Fibroblast of lung (primary cell): Measurements from ENCODE around the gene SNX30. TPM values are rescaled to one million over a fixed set of nuclear protein-coding genes. Genes with fewer than 3 reads are reported as not detected.

Source experiments
- DNase-seq, 2 donors: peaks; one replicate each; pipeline versions ENCODE4 v3.0.0 to v3.0.0-alpha.2; 2010; ENCODE audit warnings: low read depth in 2 of 2
- H2AFZ ChIP-seq: 2 replicates; pipeline ENCODE4 v1.5.1; 2012; ENCODE audit warnings: low read length, control low read depth, inconsistent platforms
- H3K27ac ChIP-seq: 2 replicates; pipeline ENCODE4 v1.5.1; 2011; ENCODE audit warnings: low read length, control low read depth; ENCODE audit not compliant: insufficient read depth
- H3K27me3 ChIP-seq: 2 replicates; pipeline ENCODE4 v1.5.1; 2011; ENCODE audit warnings: mild to moderate bottlenecking, low read length; ENCODE audit not compliant: control insufficient read depth, insufficient read depth
- H3K36me3 ChIP-seq: 2 replicates; pipeline ENCODE4 v1.5.1; 2011; ENCODE audit warnings: low read length; ENCODE audit not compliant: control insufficient read depth, insufficient read depth
- H3K4me1 ChIP-seq: 2 replicates; pipeline ENCODE4 v1.5.1; 2011; ENCODE audit warnings: low read length; ENCODE audit not compliant: control insufficient read depth, insufficient read depth; ENCODE audit errors: extremely low read depth
- H3K4me2 ChIP-seq: 2 replicates; pipeline ENCODE4 v1.5.1; 2011; ENCODE audit warnings: low read length, control low read depth; ENCODE audit not compliant: insufficient read depth; ENCODE audit errors: extremely low read depth
- H3K4me3 ChIP-seq, 4 experiments: fragments of 200-600 bp in 1 of 4; sonication (generic) in 1 of 4; replicated peaks in 1 of 4; 2 replicates each; pipeline ENCODE4 v1.5.1; 2011 to 2016; ENCODE audit warnings: low read length in 4 of 4, low read depth in 3 of 4, mild to moderate bottlenecking in 3 of 4, control low read depth in 2 of 4, inconsistent platforms in 1 of 4, mixed read lengths in 1 of 4; ENCODE audit not compliant: insufficient read depth in 1 of 4; ENCODE audit errors: control extremely low read depth in 1 of 4
- H3K79me2 ChIP-seq: 2 replicates; pipeline ENCODE4 v1.5.1; 2012; ENCODE audit warnings: mild to moderate bottlenecking, low read length, inconsistent platforms; ENCODE audit not compliant: control insufficient read depth, insufficient read depth
- H3K9ac ChIP-seq: 2 replicates; pipeline ENCODE4 v1.5.1; 2011; ENCODE audit warnings: mild to moderate bottlenecking, low read length, control low read depth; ENCODE audit not compliant: insufficient read depth
- H3K9me3 ChIP-seq: 2 replicates; pipeline ENCODE4 v1.5.1; 2012; ENCODE audit warnings: low read depth, low read length; ENCODE audit not compliant: control insufficient read depth, insufficient read depth
- H4K20me1 ChIP-seq: 2 replicates; pipeline ENCODE4 v1.5.1; 2011; ENCODE audit warnings: low read length; ENCODE audit not compliant: control insufficient read depth, insufficient read depth; ENCODE audit errors: extremely low read depth
- CTCF ChIP-seq, 2 donors: IDR thresholded peaks in 1 of 2; conservative IDR thresholded peaks in 1 of 2; 1 replicate in 1 of 2; 2 replicates in 1 of 2; pipeline ENCODE4 v1.5.1; 2011 to 2012; ENCODE audit warnings: low read length in 2 of 2, control low read depth in 1 of 2, inconsistent platforms in 1 of 2, low read depth in 1 of 2, mild to moderate bottlenecking in 1 of 2
- EZH2 ChIP-seq: IDR thresholded peaks from 2 replicates; pipeline ENCODE4 v1.5.1; 2012; ENCODE audit warnings: low read length, control low read depth, mild to moderate bottlenecking; ENCODE audit errors: missing control alignments
- polyA plus RNA-seq, 2 donors: library from polyadenylated mRNA; depleted of rRNA in 1 of 2; stranded (reverse) in 1 of 2; unstranded in 1 of 2; fragments of >200 nt; gene quantifications; 2 replicates each; pipeline ENCODE4 v1.2.1, GENCODE V29; 2011 to 2012; ENCODE audit warnings: missing spikeins in 1 of 2
- total RNA-seq: library from RNA; depleted of rRNA; stranded (reverse); fragments of >200 nt; gene quantifications from 2 replicates; pipeline ENCODE4 v1.2.1, GENCODE V29; 2014

Gene SNX30
- total and polyA plus RNA-seq, 2 donors (not counting 1 experiment from before 2014, with no cell fraction given): 7.9 to 20.6 TPM

GRCh38 chr9:112854657-112855056 is 104.1 kb downstream of the SNX30 start:
- TF ChIP-seq EZH2 (no peak), CTCF (conservative IDR thresholded peaks at IDR 0.05 in 1 of 2, IDR thresholded peaks at IDR 0.05 in 1 of 2; ENCODE audit: low read depth in 1 of 2, low read length in 2 of 2) (no peak)
- H3K4me3 ChIP-seq: no peak overlapping the region
- H3K27ac ChIP-seq: no peak overlapping the region
- H3K4me1 ChIP-seq: no peaks in the 10 kb centered on the region
- H3K9me3 ChIP-seq: no peaks in the 10 kb centered on the region
- no peaks in the 10 kb centered on the region for H3K36me3 ChIP-seq
- no peak overlapping the region for H3K4me2 ChIP-seq
- H4K20me1 ChIP-seq: no peaks in the 10 kb centered on the region
- no peaks in the 10 kb centered on the region for H3K27me3 ChIP-seq
- no peak for DNase-seq
- H2AFZ ChIP-seq: no peak overlapping the region
- no peaks in the 10 kb centered on the region for H3K79me2 ChIP-seq
- H3K9ac ChIP-seq: no peak overlapping the region

GRCh38 chr9:112856200-112856599 is 105.6 kb downstream of the SNX30 start:
- Histone ChIP-seq H3K4me3 (no peak overlapping the region), H3K9me3 (no peaks in the 10 kb centered on the region), H4K20me1 (no peaks in the 10 kb centered on the region), H3K27me3 (no peaks in the 10 kb centered on the region), H3K9ac (no peak overlapping the region), H3K4me1 (no peaks in the 10 kb centered on the region), H3K36me3 (no peaks in the 10 kb centered on the region), H2AFZ (no peak overlapping the region), H3K79me2 (no peaks in the 10 kb centered on the region), H3K4me2 (no peak overlapping the region), H3K27ac (no peak overlapping the region)
- TF ChIP-seq EZH2: no peak
- DNase-seq: no peak

GRCh38 chr9:112856843-112857242 is 106.3 kb downstream of the SNX30 start:
- H3K4me1 ChIP-seq: no peaks in the 10 kb centered on the region
- H3K27ac ChIP-seq: no peak overlapping the region
- H2AFZ ChIP-seq: no peak overlapping the region
- no peak overlapping the region for H3K9ac ChIP-seq
- H3K36me3 ChIP-seq: no peaks in the 10 kb centered on the region
- H4K20me1 ChIP-seq: no peaks in the 10 kb centered on the region
- no peaks in the 10 kb centered on the region for H3K27me3 ChIP-seq
- TF ChIP-seq EZH2 (no peak), CTCF (conservative IDR thresholded peaks at IDR 0.05 in 1 of 2, IDR thresholded peaks at IDR 0.05 in 1 of 2; ENCODE audit: low read depth in 1 of 2, low read length in 2 of 2) (no peak)
- H3K9me3 ChIP-seq: no peaks in the 10 kb centered on the region
- no peaks in the 10 kb centered on the region for H3K79me2 ChIP-seq
- no peak overlapping the region for H3K4me3 ChIP-seq
- no peak for DNase-seq
- no peak overlapping the region for H3K4me2 ChIP-seq
